HCT116 (cell line): ENCODE results near the gene TMED7. TPM values are rescaled to one million over a fixed set of nuclear protein-coding genes. Genes with fewer than 3 reads are reported as not detected.

Source experiments
- ATAC-seq: fragments of 200-7000 bp; cut with Tn5 transposase; 2 replicates; pipeline ENCODE4 v1.9.1; 2020; ENCODE audit warnings: mild to moderate bottlenecking, moderate library complexity
- BruUV-seq: library from RNA; stranded (reverse); fragments of 400-500 nt; replicated peaks from 2 replicates; lab custom pipeline; 2021; lab: Mats Ljungman, UMichigan
- CTCF ChIA-PET: fragments of 300-600 bp; sonication (Branson Sonifier 250); formaldehyde crosslinking; loops from one replicate; lab custom pipeline; 2021; ENCODE audit warnings: antibody characterized with exemption; lab: Charles Lee
- POLR2A ChIA-PET: fragments of 300-600, 350-600 bp; sonication (Branson Sonifier 250); formaldehyde crosslinking; loops from one replicate; lab custom pipeline; 2021; ENCODE audit warnings: antibody characterized with exemption; lab: Charles Lee
- RAD21 ChIA-PET, 2 experiments: fragments of 300-600 bp; sonication (Branson Sonifier 250); formaldehyde crosslinking; loops; one replicate each; lab custom pipeline; 2023; ENCODE audit warnings: low total read pairs in 2 of 2; ENCODE audit not compliant: uncharacterized antibody in 2 of 2, unreplicated experiment in 2 of 2, low non-redundant PET in 1 of 2; lab: Charles Lee
- DNase-seq: peaks from one replicate; pipeline ENCODE4 v3.0.0-alpha.2; 2010; ENCODE audit warnings: low read depth, low spot score
- H2AFZ ChIP-seq: fragments of 200-600 bp; shearing (Covaris generic), sonication (generic); 2 replicates; pipeline ENCODE4 v1.6.1; 2017; ENCODE audit warnings: low read depth, mixed run types, mixed read lengths, antibody characterized with exemption, low read length; ENCODE audit not compliant: poor library complexity, severe bottlenecking
- H3K27ac ChIP-seq: 2 replicates; pipeline ENCODE4 v1.5.1; 2012; ENCODE audit warnings: low read depth, low read length
- H3K27me3 ChIP-seq: fragments of 200-600 bp; sonication (generic); 2 replicates; pipeline ENCODE4 v1.6.1; 2016; ENCODE audit warnings: mixed run types, low read length, mixed read lengths; ENCODE audit not compliant: insufficient read depth
- H3K36me3 ChIP-seq, 2 experiments: fragments of 200-500 bp in 1 of 2; fragments of 200-600 bp in 1 of 2; sonication (Bioruptor generic) in 1 of 2; sonication (generic) in 1 of 2; 2 replicates each; pipeline versions ENCODE4 v1.5.1 to v1.6.1; 2014 to 2016; ENCODE audit warnings: low read length in 2 of 2, inconsistent platforms in 1 of 2, mixed read lengths in 1 of 2, mixed run types in 1 of 2; ENCODE audit not compliant: insufficient read depth in 2 of 2, control insufficient read depth in 1 of 2
- H3K4me1 ChIP-seq, 2 experiments: fragments of 200-600 bp in 1 of 2; sonication (generic) in 1 of 2; 2 replicates each; pipeline versions ENCODE4 v1.5.1 to v1.6.1; 2012 to 2017; ENCODE audit warnings: low read length in 2 of 2, inconsistent platforms in 1 of 2, mild to moderate bottlenecking in 1 of 2, mixed read lengths in 1 of 2, mixed run types in 1 of 2, moderate library complexity in 1 of 2; ENCODE audit not compliant: insufficient read depth in 2 of 2, control insufficient read depth in 1 of 2
- H3K4me2 ChIP-seq: fragments of 200-600 bp; sonication (generic); 2 replicates; pipeline ENCODE4 v1.6.1; 2017; ENCODE audit warnings: mixed run types, low read length, mixed read lengths
- H3K4me3 ChIP-seq, 2 experiments: fragments of 200-600 bp in 1 of 2; sonication (generic) in 1 of 2; replicated peaks in 1 of 2; 2 replicates each; pipeline ENCODE4 v1.5.1; 2011 to 2016; ENCODE audit warnings: low read length in 2 of 2, control low read depth in 1 of 2, low read depth in 1 of 2, mild to moderate bottlenecking in 1 of 2, mixed read lengths in 1 of 2, mixed run types in 1 of 2
- H3K79me2 ChIP-seq: fragments of 200-600 bp; sonication (generic); 2 replicates; pipeline ENCODE4 v1.6.1; 2017; ENCODE audit warnings: mild to moderate bottlenecking, mixed run types, low read length, moderate library complexity, mixed read lengths; ENCODE audit not compliant: insufficient read depth
- H3K9ac ChIP-seq: fragments of 200-600 bp; sonication (generic); 2 replicates; pipeline ENCODE4 v1.6.1; 2016; ENCODE audit warnings: low read length, mixed read lengths
- H3K9me2 ChIP-seq: fragments of 200-600 bp; sonication (generic), shearing (Covaris generic); 2 replicates; pipeline ENCODE4 v1.6.1; 2017; ENCODE audit warnings: mixed run types, mild to moderate bottlenecking, moderate library complexity; ENCODE audit not compliant: insufficient read depth
- H3K9me3 ChIP-seq, 2 experiments: fragments of 200-500 bp in 1 of 2; fragments of 200-600 bp in 1 of 2; sonication (Bioruptor generic) in 1 of 2; sonication (generic) in 1 of 2; 2 replicates each; pipeline ENCODE4 v1.6.1; 2014 to 2017; ENCODE audit warnings: low read length in 2 of 2, mixed read lengths in 2 of 2, inconsistent platforms in 1 of 2, low read depth in 1 of 2, mild to moderate bottlenecking in 1 of 2, mixed run types in 1 of 2, moderate library complexity in 1 of 2; ENCODE audit not compliant: control insufficient read depth in 1 of 2, insufficient read depth in 1 of 2
- H4K20me1 ChIP-seq: fragments of 200-600 bp; sonication (generic), shearing (Covaris generic); 2 replicates; pipeline ENCODE4 v1.6.1; 2017; ENCODE audit warnings: mixed run types, mild to moderate bottlenecking, moderate library complexity; ENCODE audit not compliant: insufficient read depth
- CBX3 ChIP-seq: IDR thresholded peaks from 2 replicates; pipeline ENCODE4 v1.6.1; 2012; ENCODE audit warnings: low read depth
- CEBPB ChIP-seq: IDR thresholded peaks from 2 replicates; pipeline ENCODE4 v1.6.1; 2012; ENCODE audit warnings: low read depth
- FOSL1 ChIP-seq: IDR thresholded peaks from 2 replicates; pipeline ENCODE4 v1.6.1; 2012; ENCODE audit warnings: low read depth
- POLR2AphosphoS5 ChIP-seq: IDR thresholded peaks from 2 replicates; pipeline ENCODE4 v1.6.1; 2011; ENCODE audit warnings: mild to moderate bottlenecking, low read depth, low read length, moderate library complexity
- SIN3A ChIP-seq: IDR thresholded peaks from 2 replicates; pipeline ENCODE4 v1.6.1; 2012; ENCODE audit warnings: low read depth
- intact Hi-C: fragments of 100-400 bp; cut with micrococcal nuclease; formaldehyde crosslinking; loops from 2 replicates; pipeline ENCODE4 v1.10.0; 2022
- total RNA-seq: library from RNA; stranded (reverse); gene quantifications from one replicate; pipeline ENCODE4 v1.2.1, GENCODE V29; 2021; ENCODE audit not compliant: unreplicated experiment

Gene TMED7
- total RNA-seq, 1 experiment from 2014 or later: 167 TPM

DNA sequence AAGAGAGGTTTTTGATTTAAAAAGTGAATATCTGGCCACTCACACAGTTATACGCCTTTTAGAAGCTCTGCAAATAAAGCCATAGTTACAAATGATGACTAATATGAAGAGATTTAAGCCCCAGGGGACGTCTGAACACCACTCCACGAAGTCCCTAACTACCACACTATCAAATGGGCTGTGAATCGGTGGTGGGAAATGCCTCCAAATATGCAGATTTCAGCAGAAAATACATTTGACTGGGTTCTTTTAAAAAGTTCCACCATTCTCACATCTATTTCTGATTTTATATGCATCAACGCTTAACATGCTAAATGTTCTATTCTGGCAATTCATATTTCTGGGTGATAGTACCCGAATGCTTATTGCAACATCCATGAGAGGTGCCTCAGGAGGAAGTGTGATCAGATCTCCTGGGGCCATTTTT is 46.1 kb downstream of the TMED7 start:
- ATAC-seq (no peak), DNase-seq (no peak)
- BruUV-seq: no TSS peak
- no peaks in the 10 kb centered on the region for H3K36me3 ChIP-seq
- peaks cover 6% of the 10 kb centered on the region; the same call in 1 of the 2 replicates for H3K79me2 ChIP-seq
- intact Hi-C loops: no loop called here
- ChIA-PET POLR2A (no interaction called here), CTCF (no interaction called here), RAD21 (no interaction called here)
- peaks cover 0 to 22% of the 10 kb centered on the region in 2 experiments; a peak in 3 of 4 replicates for H3K4me1 ChIP-seq
- H4K20me1 ChIP-seq: no peaks in the 10 kb centered on the region
- H3K27me3 ChIP-seq: no peaks in the 10 kb centered on the region
- H3K27ac ChIP-seq: no peak overlapping the region
- H2AFZ ChIP-seq: no peak overlapping the region
- H3K4me2 ChIP-seq: no peak overlapping the region
- H3K4me3 ChIP-seq: no peak overlapping the region
- TF ChIP-seq SIN3A (no peak), FOSL1 (no peak), POLR2AphosphoS5 (no peak)
- no peak overlapping the region for H3K9ac ChIP-seq
- no peaks in the 10 kb centered on the region for H3K9me3 ChIP-seq
- no peaks in the 10 kb centered on the region for H3K9me2 ChIP-seq

DNA sequence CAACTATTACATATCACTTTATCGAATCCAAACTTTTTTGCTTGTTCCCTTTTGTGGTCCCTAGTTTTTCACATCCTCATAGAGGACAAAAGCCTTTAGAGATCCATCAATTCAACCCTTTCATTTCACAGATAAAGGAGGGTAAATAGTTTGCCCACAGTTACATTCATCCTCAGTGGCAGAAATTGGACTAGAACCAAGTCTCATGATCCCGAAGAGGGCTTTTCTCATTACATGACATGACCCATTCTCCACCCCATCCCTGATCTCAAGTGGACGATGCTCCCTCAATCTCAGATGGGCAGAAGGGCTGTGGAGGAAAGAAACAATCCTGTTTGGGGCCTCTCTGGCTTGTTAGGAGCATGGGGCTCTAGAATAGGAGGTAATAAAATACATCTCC is 46.6 kb downstream of the TMED7 start:
- Histone ChIP-seq H3K4me3 (no peak overlapping the region), H3K36me3 (no peaks in the 10 kb centered on the region), H3K9me2 (no peaks in the 10 kb centered on the region), H3K4me1 (peaks cover 0 to 25% of the 10 kb centered on the region in 2 experiments; a peak in 3 of 4 replicates), H3K27ac (no peak overlapping the region), H3K27me3 (no peaks in the 10 kb centered on the region), H4K20me1 (no peaks in the 10 kb centered on the region), H3K9ac (no peak overlapping the region), H2AFZ (no peak overlapping the region)
- ChIA-PET POLR2A (no interaction called here), CTCF (no interaction called here)
- TF ChIP-seq CEBPB (no peak), SIN3A (no peak), CBX3 (no peak)
- TF ChIP-seq, all 23 proteins: peak for 0
- H3K79me2 ChIP-seq: peaks cover 6% of the 10 kb centered on the region; the same call in 1 of the 2 replicates
- intact Hi-C loops: no loop called here
- no TSS peak for BruUV-seq
- H3K4me2 ChIP-seq: no peak overlapping the region
- RAD21 ChIA-PET: no interaction called here
- ATAC-seq (no peak), DNase-seq (no peak)
- no peaks in the 10 kb centered on the region for H3K9me3 ChIP-seq
